GM10266 (cell line): Measurements from ENCODE around the gene HNRNPAB.

Experiments used
- DNase-seq: peaks from one replicate; pipeline ENCODE4 v3.0.0; 2012; ENCODE audit errors: extremely low spot score
- CTCF ChIP-seq: IDR thresholded peaks from 2 replicates; pipeline ENCODE4 v1.5.1; 2012; ENCODE audit warnings: mild to moderate bottlenecking, low read depth; ENCODE audit not compliant: control insufficient read depth, insufficient read depth; ENCODE audit errors: missing control alignments

HNRNPAB gene

GRCh38 chr5:178240341-178240741 lies 36.0 kb downstream of the HNRNPAB start:
- no peak for DNase-seq
- TF ChIP-seq CTCF: no peak

GRCh38 chr5:178240766-178241165 lies 36.4 kb downstream of the HNRNPAB start:
- no peak for TF ChIP-seq CTCF
- DNase-seq: no peak

GRCh38 chr5:178241231-178241663 lies 36.9 kb downstream of the HNRNPAB start:
- DNase-seq: no peak
- no peak for TF ChIP-seq CTCF

DNA sequence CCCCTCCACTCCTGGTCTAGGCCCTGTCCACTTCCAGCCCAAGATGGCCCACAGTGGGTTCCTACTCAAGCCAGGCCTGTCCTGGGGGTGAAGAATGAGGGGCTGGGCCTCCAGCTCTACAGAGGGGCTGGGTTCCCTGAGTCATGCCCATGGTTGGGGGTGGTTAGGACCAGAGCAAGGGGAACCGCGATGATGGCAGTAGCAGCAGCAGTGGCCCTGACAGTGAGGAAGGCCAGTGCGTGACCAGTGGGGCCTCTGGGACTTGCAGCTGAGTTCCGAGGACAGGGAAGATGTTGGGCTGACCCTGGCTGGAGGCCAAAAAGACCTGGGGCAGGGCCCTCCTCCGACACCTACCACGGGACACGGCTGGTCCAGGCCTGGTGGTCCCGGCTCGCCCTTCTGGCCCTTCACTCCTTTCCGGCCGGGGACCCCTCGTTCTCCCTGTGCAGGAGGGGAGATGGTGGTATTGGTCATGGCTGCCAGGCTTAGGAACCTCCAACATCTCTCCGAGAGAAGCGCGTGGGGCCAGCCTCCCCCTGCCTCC lies 37.4 kb downstream of the HNRNPAB start:
- DNase-seq: no peak
- no peak for TF ChIP-seq CTCF

- TF ChIP-seq CTCF: no peak
- DNase-seq: no peak
Observed at GRCh38 chr5:178242416-178242815, 38.1 kb downstream of the HNRNPAB start.

DNA sequence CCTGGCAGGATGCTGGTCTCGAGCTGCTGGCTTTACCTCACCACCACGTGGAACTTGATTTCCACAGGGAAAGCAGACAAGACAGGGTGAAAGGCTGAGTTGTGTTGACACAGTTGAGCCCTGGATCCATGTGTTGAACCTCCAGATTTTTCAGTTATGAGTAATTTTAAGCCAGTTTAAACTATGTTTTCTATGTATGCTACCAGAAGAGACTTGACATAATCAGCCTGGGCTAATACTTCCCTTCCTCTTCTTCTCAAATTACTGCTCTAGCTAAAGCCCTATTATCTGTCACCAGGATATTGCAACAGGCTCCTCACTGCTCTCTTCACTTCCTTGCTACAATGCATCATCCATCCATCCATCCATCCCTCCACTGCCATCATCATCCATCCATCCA lies 40.2 kb downstream of the HNRNPAB start:
- no peak for TF ChIP-seq CTCF
- no peak for DNase-seq

DNA sequence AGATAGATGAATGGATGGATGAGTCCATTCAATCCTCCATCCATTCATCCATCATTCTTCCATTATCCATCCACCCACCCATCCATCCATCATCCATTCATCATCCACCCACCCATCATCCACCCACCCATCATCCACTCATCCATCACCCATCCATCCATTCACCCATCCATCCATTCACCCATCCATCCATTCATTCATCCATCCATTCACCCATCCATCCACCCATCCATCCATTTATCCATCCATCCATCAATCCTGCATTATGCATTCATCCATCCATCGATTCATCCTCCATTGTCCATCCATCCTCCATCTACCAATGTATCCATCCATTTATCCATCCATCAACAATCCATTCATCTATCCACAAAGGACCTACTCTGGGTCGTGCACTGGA lies 41.1 kb downstream of the HNRNPAB start:
- no peak for DNase-seq
- no peak for TF ChIP-seq CTCF
